SKM-1 treated with dmso at 0.1 percent for 144 hours (cell line): ENCODE measurements around the gene KIAA0232.
"Not testable (repeated sequence)": the region's sequence is repeated elsewhere in the genome, so short reads cannot be mapped to it uniquely, and the experiment has no call there.

Experiments
- DNase-seq: peaks from one replicate; lab custom pipeline; 2025; ENCODE audit not compliant: unreplicated experiment; lab: John Stamatoyannopoulos, UW

The KIAA0232 gene

GRCh38 chr4:6803246-6803645, 20.7 kb downstream of the KIAA0232 start:
- no peak for DNase-seq

- DNase-seq = no peak
Observed at GRCh38 chr4:6804082-6804752, 21.7 kb downstream of the KIAA0232 start.

- peak; percentile 55 for DNase-seq
Observed at GRCh38 chr4:6806924-6807626, 24.5 kb downstream of the KIAA0232 start.

- no peak for DNase-seq
Observed at GRCh38 chr4:6808259-6808658, 25.7 kb downstream of the KIAA0232 start.

GRCh38 chr4:6811165-6811564, 28.6 kb downstream of the KIAA0232 start:
- DNase-seq = no peak

GRCh38 chr4:6812766-6813165, 30.2 kb downstream of the KIAA0232 start:
- no peak for DNase-seq

- DNase-seq = no peak
Observed at GRCh38 chr4:6813725-6814124, 31.2 kb downstream of the KIAA0232 start.

GRCh38 chr4:6815029-6815836, 32.7 kb downstream of the KIAA0232 start:
- no peak for DNase-seq

GRCh38 chr4:6819295-6819694, 36.8 kb downstream of the KIAA0232 start:
- no peak for DNase-seq

- no peak for DNase-seq
Observed at GRCh38 chr4:6820695-6821094, 38.2 kb downstream of the KIAA0232 start.

GRCh38 chr4:6824071-6824470, 41.5 kb downstream of the KIAA0232 start:
- DNase-seq = no peak

- no peak for DNase-seq
Observed at GRCh38 chr4:6824772-6825402, 42.4 kb downstream of the KIAA0232 start.

GRCh38 chr4:6825403-6825802, 42.9 kb downstream of the KIAA0232 start:
- DNase-seq = no peak

GRCh38 chr4:6826781-6827508, 44.4 kb downstream of the KIAA0232 start:
- no peak for DNase-seq

GRCh38 chr4:6829086-6829485, 46.6 kb downstream of the KIAA0232 start:
- no peak for DNase-seq

- DNase-seq = no peak
Observed at GRCh38 chr4:6834867-6835266, 52.3 kb downstream of the KIAA0232 start.

- DNase-seq = not testable (repeated sequence)
Observed at GRCh38 chr4:6835616-6836015, 53.1 kb downstream of the KIAA0232 start.

- DNase-seq = not testable (repeated sequence)
Observed at GRCh38 chr4:6837106-6837505, 54.6 kb downstream of the KIAA0232 start.

GRCh38 chr4:6839579-6839978, 57.1 kb downstream of the KIAA0232 start:
- DNase-seq = no peak

GRCh38 chr4:6840062-6840976, 57.8 kb downstream of the KIAA0232 start:
- DNase-seq = no peak
